Keratinocyte (primary cell): Measurements from ENCODE around the gene CLRN3. TPM values are rescaled to one million over a fixed set of nuclear protein-coding genes. Genes with fewer than 3 reads are reported as not detected.

Experiments
- DNase-seq: peaks from one replicate; pipeline ENCODE4 v3.0.0-alpha.2; 2011; ENCODE audit warnings: low read depth, missing footprints, low spot score
- FAIRE-seq: peaks from 2 replicates; lab custom pipeline; 2011; peaks lifted over from hg19 to GRCh38; lab: Jason Lieb, UNC
- H2AFZ ChIP-seq: 2 replicates; pipeline ENCODE4 v1.6.0; 2012; ENCODE audit warnings: low read length, control low read depth, inconsistent platforms; ENCODE audit not compliant: control insufficient read depth
- H3K27ac ChIP-seq: 2 replicates; pipeline ENCODE4 v1.5.1; 2011; ENCODE audit warnings: low read length; ENCODE audit not compliant: control insufficient read depth, insufficient read depth
- H3K27me3 ChIP-seq: 3 replicates; pipeline ENCODE4 v1.6.0; 2011; ENCODE audit warnings: low read length; ENCODE audit not compliant: control insufficient read depth, insufficient read depth; ENCODE audit errors: extremely low read depth
- H3K36me3 ChIP-seq, 2 experiments: 2 replicates in 1 of 2; 3 replicates in 1 of 2; pipeline ENCODE4 v1.5.1; 2011; ENCODE audit warnings: low read length in 2 of 2, mild to moderate bottlenecking in 1 of 2; ENCODE audit not compliant: control insufficient read depth in 2 of 2, insufficient read depth in 2 of 2; ENCODE audit errors: extremely low read depth in 1 of 2
- H3K4me1 ChIP-seq: 3 replicates; pipeline ENCODE4 v1.5.1; 2011; ENCODE audit warnings: low read length; ENCODE audit not compliant: control insufficient read depth, insufficient read depth; ENCODE audit errors: extremely low read depth
- H3K4me2 ChIP-seq: 3 replicates; pipeline ENCODE4 v1.6.0; 2011; ENCODE audit warnings: low read depth, low read length; ENCODE audit not compliant: control insufficient read depth, insufficient read depth; ENCODE audit errors: extremely low read depth
- H3K4me3 ChIP-seq, 3 experiments: fragments of 200-600 bp in 1 of 3; sonication (generic) in 1 of 3; 2 replicates in 2 of 3; 3 replicates in 1 of 3; pipeline ENCODE4 v1.5.1; 2011 to 2016; ENCODE audit warnings: low read length in 3 of 3, mild to moderate bottlenecking in 3 of 3, control low read depth in 2 of 3, inconsistent platforms in 1 of 3, low read depth in 1 of 3, mixed read lengths in 1 of 3, mixed run types in 1 of 3, moderate library complexity in 1 of 3; ENCODE audit not compliant: control insufficient read depth in 2 of 3, insufficient read depth in 2 of 3; ENCODE audit errors: extremely low read depth in 1 of 3
- H3K79me2 ChIP-seq: 2 replicates; pipeline ENCODE4 v1.6.0; 2012; ENCODE audit warnings: low read length; ENCODE audit not compliant: control insufficient read depth, insufficient read depth
- H3K9ac ChIP-seq: 3 replicates; pipeline ENCODE4 v1.6.0; 2011; ENCODE audit warnings: low read length; ENCODE audit not compliant: control insufficient read depth, insufficient read depth; ENCODE audit errors: extremely low read depth
- H3K9me1 ChIP-seq: 3 replicates; pipeline ENCODE4 v1.6.0; 2011; ENCODE audit warnings: low read length; ENCODE audit not compliant: control insufficient read depth, insufficient read depth; ENCODE audit errors: extremely low read depth
- H3K9me3 ChIP-seq: 2 replicates; pipeline ENCODE4 v1.5.1; 2012; ENCODE audit warnings: low read depth, low read length; ENCODE audit not compliant: control insufficient read depth
- H4K20me1 ChIP-seq: 3 replicates; pipeline ENCODE4 v1.6.0; 2011; ENCODE audit warnings: low read length; ENCODE audit not compliant: control insufficient read depth, insufficient read depth; ENCODE audit errors: extremely low read depth
- CTCF ChIP-seq, 3 experiments: IDR thresholded peaks in 1 of 3; conservative IDR thresholded peaks in 1 of 3; optimal IDR thresholded peaks in 1 of 3; 2 replicates in 2 of 3; 3 replicates in 1 of 3; pipeline versions ENCODE3 to v1.5.1; 2011; ENCODE audit warnings: low read length in 3 of 3, mild to moderate bottlenecking in 3 of 3, moderate library complexity in 2 of 3, control low read depth in 1 of 3, inconsistent platforms in 1 of 3; ENCODE audit not compliant: insufficient read depth in 2 of 3; ENCODE audit errors: extremely low read depth in 1 of 3
- EZH2 ChIP-seq: IDR thresholded peaks from one replicate; pipeline ENCODE4 v1.6.1; 2012; ENCODE audit warnings: inconsistent platforms, mild to moderate bottlenecking, low read length, moderate library complexity
- dilution Hi-C: fragments of 300-500 bp; cut with MboI; formaldehyde crosslinking; loops from one replicate; pipeline ENCODE4 v1.7.0; 2020; ENCODE audit warnings: low sequenced_read_pairs; ENCODE audit not compliant: extremely low pct_ligation_motif_present
- polyA plus RNA-seq, 5 experiments: library from polyadenylated mRNA; depleted of rRNA in 3 of 5; stranded (reverse) in 3 of 5; stranded (forward) in 1 of 5; unstranded in 1 of 5; fragments of >200 nt; gene quantifications; 1 replicate in 1 of 5; 2 replicates in 3 of 5; 3 replicates in 1 of 5; pipeline versions ENCODE4 v1.2.1 to v1.2.3, GENCODE V29; 2011 to 2012; ENCODE audit warnings: missing spikeins in 2 of 5, low read depth in 1 of 5, low replicate concordance in 1 of 5

Gene CLRN3
- polyA plus RNA-seq, 1 donor (not counting 4 experiments of a cell fraction or from before 2014, with no cell fraction given), result not detected

- Histone ChIP-seq H3K36me3 (no peaks in the 10 kb centered on the region), H3K9ac (no peak overlapping the region), H3K4me2 (no peak overlapping the region), H3K79me2 (no peaks in the 10 kb centered on the region), H3K27ac (no peak overlapping the region), H3K4me1 (no peaks in the 10 kb centered on the region), H3K4me3 (no peak overlapping the region), H3K9me1 (no peaks in the 10 kb centered on the region), H3K9me3 (no peaks in the 10 kb centered on the region), H4K20me1 (no peaks in the 10 kb centered on the region), H3K27me3 (no peaks in the 10 kb centered on the region), H2AFZ (no peak overlapping the region)
- DNase-seq (no peak), FAIRE-seq (no peak)
- dilution Hi-C loops, result no loop called here
- no peak for TF ChIP-seq EZH2
- TF ChIP-seq CTCF (optimal IDR thresholded peaks at IDR 0.05 in 1 of 3, IDR thresholded peaks at IDR 0.05 in 1 of 3, conservative IDR thresholded peaks at IDR 0.05 in 1 of 3; ENCODE audit: extremely low read depth in 1 of 3, insufficient read depth in 2 of 3, low read length in 3 of 3), result no peak
Measured at GRCh38 chr10:127871631-127872010, 21.1 kb downstream of the CLRN3 start.

GRCh38 chr10:127869329-127869728 is 23.4 kb downstream of the CLRN3 start:
- TF ChIP-seq EZH2 (no peak), CTCF (optimal IDR thresholded peaks at IDR 0.05 in 1 of 3, IDR thresholded peaks at IDR 0.05 in 1 of 3, conservative IDR thresholded peaks at IDR 0.05 in 1 of 3; ENCODE audit: extremely low read depth in 1 of 3, insufficient read depth in 2 of 3, low read length in 3 of 3) (no peak)
- no peak for DNase-seq
- dilution Hi-C loops, result no loop called here

More at GRCh38 chr10:127869329-127869728, 23.4 kb downstream of the CLRN3 start:
- no peak for FAIRE-seq
- Histone ChIP-seq H3K4me2 (no peak overlapping the region), H3K4me1 (no peaks in the 10 kb centered on the region), H3K36me3 (no peaks in the 10 kb centered on the region), H4K20me1 (no peaks in the 10 kb centered on the region), H3K4me3 (no peak overlapping the region), H2AFZ (no peak overlapping the region), H3K9me3 (no peaks in the 10 kb centered on the region), H3K79me2 (no peaks in the 10 kb centered on the region), H3K27ac (no peak overlapping the region), H3K9me1 (no peaks in the 10 kb centered on the region), H3K27me3 (no peaks in the 10 kb centered on the region), H3K9ac (no peak overlapping the region)
